Liver (tissue), 9 donors: Measurements from ENCODE around the gene PLXNB1. TPM values are rescaled to one million over a fixed set of nuclear protein-coding genes. Genes with fewer than 3 reads are reported as not detected.

Experiments used
- DNase-seq: peaks from one replicate; pipeline ENCODE4 v3.0.0-alpha.2; 2017; ENCODE audit warnings: low spot score
- H3K27ac ChIP-seq, 2 donors: one replicate each; pipeline ENCODE4 v1.7.0; 2013; ENCODE audit warnings: inconsistent platforms in 2 of 2, low read length in 2 of 2, control low read depth in 1 of 2, low read depth in 1 of 2, mild to moderate bottlenecking in 1 of 2
- H3K27me3 ChIP-seq, 4 donors: one replicate each; pipeline versions ENCODE4 v1.6.1 to v1.7.0; 2013; ENCODE audit warnings: low read length in 3 of 4, inconsistent platforms in 1 of 4, mild to moderate bottlenecking in 1 of 4, moderate library complexity in 1 of 4; ENCODE audit not compliant: control insufficient read depth in 4 of 4, insufficient read depth in 4 of 4
- H3K36me3 ChIP-seq, 4 donors: one replicate each; pipeline versions ENCODE4 v1.6.1 to v1.7.0; 2013; ENCODE audit warnings: low read length in 3 of 4, mild to moderate bottlenecking in 3 of 4, low read depth in 1 of 4, moderate library complexity in 1 of 4; ENCODE audit not compliant: control insufficient read depth in 4 of 4, insufficient read depth in 3 of 4
- H3K4me1 ChIP-seq, 4 donors: one replicate each; pipeline versions ENCODE4 v1.6.1 to v1.7.0; 2013; ENCODE audit warnings: low read length in 3 of 4, mild to moderate bottlenecking in 3 of 4, moderate library complexity in 1 of 4; ENCODE audit not compliant: control insufficient read depth in 4 of 4, insufficient read depth in 4 of 4
- H3K4me3 ChIP-seq, 3 donors: one replicate each; pipeline versions ENCODE4 v1.6.1 to v1.7.0; 2013; ENCODE audit warnings: low read length in 3 of 3, control low read depth in 1 of 3, low read depth in 1 of 3, mild to moderate bottlenecking in 1 of 3
- H3K9ac ChIP-seq, 2 donors: one replicate each; pipeline ENCODE4 v1.7.0; 2013; ENCODE audit warnings: low read length in 2 of 2, mild to moderate bottlenecking in 2 of 2, moderate library complexity in 2 of 2, control low read depth in 1 of 2, low read depth in 1 of 2
- H3K9me3 ChIP-seq, 4 donors: one replicate each; pipeline versions ENCODE4 v1.6.1 to v1.7.0; 2013; ENCODE audit warnings: low read length in 3 of 4; ENCODE audit not compliant: control insufficient read depth in 4 of 4
- EGR1 ChIP-seq, 2 donors: IDR thresholded peaks; 2 replicates each; pipeline ENCODE4 v1.6.1; 2016 to 2018; ENCODE audit warnings: antibody characterized with exemption in 2 of 2, low read depth in 2 of 2
- FOXA1 ChIP-seq: IDR thresholded peaks from 2 replicates; pipeline ENCODE4 v1.6.1; 2016; ENCODE audit warnings: antibody characterized with exemption
- FOXA2 ChIP-seq: IDR thresholded peaks from 2 replicates; pipeline ENCODE4 v1.6.1; 2016; ENCODE audit warnings: antibody characterized with exemption
- GABPA ChIP-seq, 2 donors: IDR thresholded peaks in 1 of 2; conservative IDR thresholded peaks in 1 of 2; 2 replicates each; pipeline ENCODE4 v1.6.1; 2016; ENCODE audit warnings: antibody characterized with exemption in 2 of 2, mild to moderate bottlenecking in 1 of 2, moderate library complexity in 1 of 2
- HNF4A ChIP-seq, 2 donors: conservative IDR thresholded peaks; 2 replicates each; pipeline ENCODE4 v1.6.1; 2016; ENCODE audit warnings: antibody characterized with exemption in 2 of 2, mild to moderate bottlenecking in 2 of 2
- JUND ChIP-seq, 2 donors: IDR thresholded peaks; 2 replicates each; pipeline ENCODE4 v1.6.1; 2016; ENCODE audit warnings: antibody characterized with exemption in 2 of 2
- MAX ChIP-seq: IDR thresholded peaks from 2 replicates; pipeline ENCODE4 v1.6.1; 2016; ENCODE audit warnings: antibody characterized with exemption
- NR2F2 ChIP-seq: IDR thresholded peaks from 2 replicates; pipeline ENCODE4 v1.6.1; 2016; ENCODE audit warnings: antibody characterized with exemption
- REST ChIP-seq: IDR thresholded peaks from 2 replicates; pipeline ENCODE4 v1.6.1; 2016; ENCODE audit warnings: antibody characterized with exemption, mild to moderate bottlenecking
- SP1 ChIP-seq: IDR thresholded peaks from 2 replicates; pipeline ENCODE4 v1.6.1; 2018; ENCODE audit warnings: antibody characterized with exemption, mild to moderate bottlenecking
- YY1 ChIP-seq: IDR thresholded peaks from 2 replicates; pipeline ENCODE4 v1.6.1; 2016; ENCODE audit warnings: antibody characterized with exemption, mild to moderate bottlenecking
- WGBS: extraction: QIAGEN DNeasy Blood & Tissue Kit; methylation state at CpG from one replicate; pipeline ENCODE4 v1.1.7; 2013; 5-methylcytosine and 5-hydroxymethylcytosine counted together
- polyA plus RNA-seq, 2 donors: library from polyadenylated mRNA; stranded (reverse) in 1 of 2; unstranded in 1 of 2; fragments of 200-250 nt in 1 of 2; fragments of >200 nt in 1 of 2; fragmentation: Nextera tagmentation in 1 of 2; extraction: Ambion mirVana in 1 of 2; gene quantifications; one replicate each; pipeline versions ENCODE4 v1.2.1 to v1.2.3, GENCODE V29; 2013 to 2015
- total RNA-seq, 2 donors: library from RNA; depleted of rRNA; stranded (reverse); fragments of >200 nt; gene quantifications; one replicate each; pipeline ENCODE4 v1.2.3, GENCODE V29; 2014
- TF ChIP-seq, protein P1 (sequence below): IDR thresholded peaks from 2 replicates; pipeline ENCODE4 v1.6.1; 2016; ENCODE audit warnings: antibody characterized with exemption
- TF ChIP-seq, protein P2 (sequence below): fragments of 150-350 bp; IDR thresholded peaks from 2 replicates; pipeline ENCODE4 v1.5.1; 2017; ENCODE audit warnings: improper control_type of control experiment, low read depth, low read length; ENCODE audit not compliant: missing input control
- donor health status: healthy.
- donor health status: healthy.
- donor health status: healthy.
- donor health status: healthy.
- donor health status: healthy.

PLXNB1 gene
- total and polyA plus RNA-seq, 4 donors: 38.1 to 204 (median 72.9) TPM

DNA sequence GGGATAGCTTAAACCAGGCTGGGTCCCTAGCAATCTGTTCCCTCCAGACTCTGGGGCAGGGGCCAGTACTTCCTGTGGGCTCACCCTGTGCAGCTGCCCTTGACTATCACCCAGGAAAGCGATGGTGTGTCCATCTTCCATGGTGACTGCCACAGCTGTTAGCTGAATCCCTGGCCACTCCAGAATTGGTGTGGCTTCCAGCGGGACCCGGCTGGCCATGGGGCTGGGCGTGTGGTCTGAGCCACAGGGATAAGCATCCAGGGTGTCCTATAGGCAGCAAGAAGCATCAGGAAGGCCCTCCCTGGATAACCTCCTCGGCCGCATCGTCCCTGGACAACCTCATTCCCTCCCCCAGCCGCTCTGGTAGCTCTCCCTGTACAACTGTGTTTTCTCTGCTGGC lies 7.2 kb downstream of the PLXNB1 start:
- DNase-seq: no peak
- WGBS: 86% methylated on average over 8 of the region's 8 CpGs
- H3K9me3 ChIP-seq: no peaks in the 10 kb centered on the region
- H3K36me3 ChIP-seq: peaks cover 0 to 26% (median 15%) of the 10 kb centered on the region in 4 donors
- no peak overlapping the region for H3K9ac ChIP-seq
- no peak overlapping the region for H3K4me3 ChIP-seq
- TF ChIP-seq REST (no peak), SP1 (no peak), YY1 (no peak), HNF4A (conservative IDR thresholded peaks at IDR 0.05) (no peak), NR2F2 (no peak), JUND (IDR thresholded peaks at IDR 0.05) (no peak), MAX (no peak), FOXA2 (no peak), GABPA (IDR thresholded peaks at IDR 0.05 in 1 of 2, conservative IDR thresholded peaks at IDR 0.05 in 1 of 2) (no peak), EGR1 (IDR thresholded peaks at IDR 0.05; ENCODE audit: low read depth in 2 of 2) (no peak), FOXA1 (no peak)
- TF ChIP-seq, protein P1, sequence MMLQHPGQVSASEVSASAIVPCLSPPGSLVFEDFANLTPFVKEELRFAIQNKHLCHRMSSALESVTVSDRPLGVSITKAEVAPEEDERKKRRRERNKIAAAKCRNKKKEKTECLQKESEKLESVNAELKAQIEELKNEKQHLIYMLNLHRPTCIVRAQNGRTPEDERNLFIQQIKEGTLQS: no peak
- TF ChIP-seq, protein P2, sequence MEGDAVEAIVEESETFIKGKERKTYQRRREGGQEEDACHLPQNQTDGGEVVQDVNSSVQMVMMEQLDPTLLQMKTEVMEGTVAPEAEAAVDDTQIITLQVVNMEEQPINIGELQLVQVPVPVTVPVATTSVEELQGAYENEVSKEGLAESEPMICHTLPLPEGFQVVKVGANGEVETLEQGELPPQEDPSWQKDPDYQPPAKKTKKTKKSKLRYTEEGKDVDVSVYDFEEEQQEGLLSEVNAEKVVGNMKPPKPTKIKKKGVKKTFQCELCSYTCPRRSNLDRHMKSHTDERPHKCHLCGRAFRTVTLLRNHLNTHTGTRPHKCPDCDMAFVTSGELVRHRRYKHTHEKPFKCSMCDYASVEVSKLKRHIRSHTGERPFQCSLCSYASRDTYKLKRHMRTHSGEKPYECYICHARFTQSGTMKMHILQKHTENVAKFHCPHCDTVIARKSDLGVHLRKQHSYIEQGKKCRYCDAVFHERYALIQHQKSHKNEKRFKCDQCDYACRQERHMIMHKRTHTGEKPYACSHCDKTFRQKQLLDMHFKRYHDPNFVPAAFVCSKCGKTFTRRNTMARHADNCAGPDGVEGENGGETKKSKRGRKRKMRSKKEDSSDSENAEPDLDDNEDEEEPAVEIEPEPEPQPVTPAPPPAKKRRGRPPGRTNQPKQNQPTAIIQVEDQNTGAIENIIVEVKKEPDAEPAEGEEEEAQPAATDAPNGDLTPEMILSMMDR: no peak
- H3K27me3 ChIP-seq: no peaks in the 10 kb centered on the region
- H3K4me1 ChIP-seq: peaks cover 27 to 65% (median 49%) of the 10 kb centered on the region in 4 donors
- no peak overlapping the region for H3K27ac ChIP-seq

- no peak for DNase-seq
- H3K27ac ChIP-seq: no peak overlapping the region
- H3K4me3 ChIP-seq: no peak overlapping the region
- H3K9ac ChIP-seq: no peak overlapping the region
- no peaks in the 10 kb centered on the region for H3K9me3 ChIP-seq
- no peaks in the 10 kb centered on the region for H3K27me3 ChIP-seq
- peaks cover 26 to 61% (median 45%) of the 10 kb centered on the region in 4 donors for H3K4me1 ChIP-seq
- WGBS: 61% methylated on average over 3 of the region's 3 CpGs
- no peak for TF ChIP-seq REST
- peak in 1 of 2 donors; percentile 49 for TF ChIP-seq HNF4A (conservative IDR thresholded peaks at IDR 0.05)
- peaks cover 0 to 30% (median 17%) of the 10 kb centered on the region in 4 donors for H3K36me3 ChIP-seq
Measured at GRCh38 chr3:48422272-48422671, 7.6 kb downstream of the PLXNB1 start.
